HG02970 (cell line): ENCODE measurements around the gene SELENOV.

ENCODE experiments used
- ATAC-seq: cut with Tn5 transposase; IDR thresholded peaks from one replicate; pipeline ENCODE4 v1.9.1; 2021; ENCODE audit warnings: mild to moderate bottlenecking, moderate library complexity, moderate number of reproducible peaks; ENCODE audit not compliant: unreplicated experiment, low FRiP score

Gene SELENOV

DNA sequence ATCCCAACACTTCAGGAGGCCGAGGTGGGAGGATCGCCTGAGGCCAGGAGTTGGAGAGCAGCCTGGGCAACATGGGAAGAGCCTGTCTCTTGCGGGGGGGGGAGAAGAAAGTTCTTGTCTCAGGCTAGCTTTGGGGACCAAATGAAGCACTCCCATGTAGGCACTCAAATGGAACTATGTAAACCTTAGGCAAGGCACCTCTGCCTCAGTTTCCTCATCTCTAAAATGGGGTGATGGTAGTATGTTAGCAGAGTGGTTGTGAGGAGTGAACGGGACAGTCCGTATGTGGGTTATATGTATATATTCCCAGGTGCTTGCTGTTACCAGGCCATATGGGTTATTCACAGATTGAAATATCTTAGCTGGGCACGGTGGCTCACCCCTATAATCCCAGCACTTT, 22.7 kb upstream of the SELENOV start:
- ATAC-seq: no peak

GRCh38 chr19:39492788-39493187, 22.2 kb upstream of the SELENOV start:
- ATAC-seq: no peak

DNA sequence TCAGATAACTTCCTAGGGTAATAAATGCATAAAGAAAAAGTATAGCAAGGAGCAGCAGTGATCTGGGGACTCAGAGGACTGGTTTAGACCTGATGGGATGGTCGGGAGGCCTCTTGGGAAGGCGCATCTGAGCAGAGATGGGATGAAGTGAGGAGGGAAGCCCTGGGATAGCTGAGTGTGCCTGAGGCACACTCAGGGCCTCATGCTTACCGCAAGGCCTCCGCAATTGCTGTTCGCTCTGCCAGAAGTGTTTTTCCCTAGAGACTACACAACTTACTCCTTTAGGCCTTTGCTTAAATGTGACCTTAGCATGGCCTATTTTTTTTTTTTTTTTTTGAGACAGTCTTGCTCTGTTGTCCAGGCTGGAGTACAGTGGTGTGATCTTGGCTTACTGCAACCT, 20.3 kb upstream of the SELENOV start:
- no peak for ATAC-seq

DNA sequence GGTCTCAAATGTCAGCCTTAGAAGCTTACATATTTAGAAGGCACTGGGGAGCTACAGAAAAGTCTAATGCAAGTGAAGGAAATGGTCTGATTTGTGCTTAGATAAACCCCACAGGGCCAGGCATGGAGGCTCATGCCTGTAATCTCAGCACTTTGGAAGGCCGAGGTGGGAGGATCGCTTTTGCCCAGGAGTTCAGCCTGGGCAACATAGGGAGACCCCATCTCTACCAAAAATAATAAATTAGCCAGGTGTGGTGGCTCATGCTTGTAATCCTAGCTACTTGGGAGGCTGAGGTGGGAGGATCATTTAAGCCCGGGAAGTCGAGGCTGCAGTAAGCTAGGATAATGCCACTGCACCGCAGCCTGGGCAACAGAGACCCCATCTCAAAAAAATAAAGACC, 18.9 kb upstream of the SELENOV start:
- ATAC-seq: no peak

- no peak for ATAC-seq
Observed at GRCh38 chr19:39497701-39497995, 17.3 kb upstream of the SELENOV start.

- ATAC-seq: no peak
Observed at GRCh38 chr19:39497996-39498797, 16.7 kb upstream of the SELENOV start.

- no peak for ATAC-seq
Observed at GRCh38 chr19:39498798-39499642, 15.9 kb upstream of the SELENOV start, which contains the start of gene DLL3. Gene DLL3, plus strand, starts transcription at chr19:39498947. Its CDS starts 28 bp downstream, at chr19:39498975.

DNA sequence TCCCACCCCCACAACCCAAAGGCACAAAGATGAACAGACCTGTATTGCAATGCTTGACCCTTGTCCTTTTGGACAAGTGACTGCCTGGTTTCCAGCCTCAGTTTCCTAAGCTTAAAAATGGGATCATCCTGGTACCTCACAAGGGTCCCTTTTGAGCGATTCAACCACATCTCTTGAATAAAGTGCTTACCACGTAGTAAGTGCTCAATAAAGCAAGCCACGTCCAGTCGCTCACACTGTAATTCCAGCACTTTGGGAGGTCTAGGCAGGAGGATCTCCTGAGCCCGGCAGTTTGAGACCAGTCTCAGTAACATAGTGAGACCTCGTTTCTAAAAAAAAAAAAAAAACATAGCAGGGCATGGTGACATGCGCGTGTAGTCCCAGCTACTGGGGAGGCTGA, 15.0 kb upstream of the SELENOV start:
- no peak for ATAC-seq

DNA sequence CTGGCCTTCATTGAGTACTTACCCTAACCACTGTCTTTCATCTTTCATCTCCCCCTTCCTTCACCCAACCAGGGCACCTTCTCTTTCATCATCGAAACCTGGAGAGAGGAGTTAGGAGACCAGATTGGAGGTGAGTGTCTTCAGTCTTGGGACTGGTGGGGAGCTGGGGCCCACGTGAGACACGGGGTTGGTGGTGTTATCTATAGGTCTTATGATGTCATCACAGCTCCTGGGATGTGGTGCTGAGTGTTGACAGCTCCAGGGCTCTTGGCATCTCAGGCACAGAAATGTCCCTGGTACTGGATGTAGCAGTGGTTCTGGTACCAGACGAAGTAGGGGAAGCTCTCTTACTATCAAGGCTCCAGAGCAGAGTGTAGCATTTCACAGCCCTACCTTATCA, 14.4 kb upstream of the SELENOV start:
- no peak for ATAC-seq

DNA sequence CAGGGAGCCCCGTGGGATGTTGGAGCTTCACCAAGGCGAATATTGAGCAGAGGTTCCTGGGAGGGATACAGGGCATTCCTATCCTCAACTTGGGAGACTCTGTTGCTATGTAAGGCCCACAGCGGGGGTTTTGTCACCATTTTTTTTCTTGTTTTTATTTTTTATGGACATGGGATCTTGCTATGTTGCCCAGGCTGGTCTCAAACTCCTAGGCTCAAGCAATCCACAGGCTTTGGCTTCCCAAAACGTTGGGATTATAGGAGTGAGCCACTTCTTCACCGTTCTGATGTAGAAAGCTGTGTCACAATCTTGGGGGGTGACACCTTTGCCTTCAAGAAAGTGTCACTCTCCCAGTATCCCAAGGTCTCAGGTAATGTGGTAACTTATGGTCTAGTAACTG, 13.6 kb upstream of the SELENOV start:
- no peak for ATAC-seq

DNA sequence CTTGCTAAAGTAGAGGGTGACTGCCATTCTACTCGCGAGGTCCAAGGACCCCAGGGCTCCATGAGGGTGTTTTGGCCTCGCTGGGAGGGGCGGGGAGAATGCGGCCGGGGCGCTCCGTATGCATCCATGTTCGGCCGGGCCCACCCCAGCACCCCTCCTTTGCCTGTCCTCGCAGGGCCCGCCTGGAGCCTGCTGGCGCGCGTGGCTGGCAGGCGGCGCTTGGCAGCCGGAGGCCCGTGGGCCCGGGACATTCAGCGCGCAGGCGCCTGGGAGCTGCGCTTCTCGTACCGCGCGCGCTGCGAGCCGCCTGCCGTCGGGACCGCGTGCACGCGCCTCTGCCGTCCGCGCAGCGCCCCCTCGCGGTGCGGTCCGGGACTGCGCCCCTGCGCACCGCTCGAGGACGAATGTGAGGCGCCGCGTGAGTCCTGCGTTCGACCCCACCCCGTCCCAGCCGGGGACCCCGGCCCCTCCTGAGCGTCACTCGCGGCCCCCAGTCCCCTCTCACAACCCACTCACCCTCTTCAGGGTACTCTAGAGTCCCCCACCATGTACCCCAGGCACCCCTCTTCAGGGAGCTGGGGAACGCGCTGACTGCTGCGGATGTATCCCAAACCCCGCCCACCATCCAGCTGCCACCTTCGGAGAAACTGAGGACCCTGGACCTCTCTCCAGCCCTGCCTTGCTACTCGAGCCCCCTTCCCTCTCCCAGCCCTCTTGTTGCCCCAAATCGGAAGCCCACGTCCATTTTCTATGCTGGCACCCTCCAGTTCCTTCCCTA, 12.1 kb upstream of the SELENOV start:
- no peak for ATAC-seq

DNA sequence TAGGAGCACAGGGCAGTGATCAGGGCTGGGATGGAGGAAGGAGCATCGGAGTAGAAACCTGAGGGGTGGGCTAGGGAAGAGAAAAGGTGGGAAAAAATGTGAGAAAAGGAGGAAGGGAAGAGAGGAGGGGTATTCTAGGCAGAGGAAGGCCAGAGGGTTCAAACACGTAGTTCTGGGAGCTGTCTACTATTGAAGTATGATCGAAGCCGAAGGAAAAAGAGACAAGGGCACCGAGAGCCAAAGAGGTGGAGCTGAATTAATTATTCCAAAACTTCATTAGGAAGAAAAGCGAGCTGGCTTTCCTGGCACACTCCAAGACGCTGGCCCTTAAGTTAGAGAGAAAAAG, 8.4 kb upstream of the SELENOV start:
- no peak for ATAC-seq

DNA sequence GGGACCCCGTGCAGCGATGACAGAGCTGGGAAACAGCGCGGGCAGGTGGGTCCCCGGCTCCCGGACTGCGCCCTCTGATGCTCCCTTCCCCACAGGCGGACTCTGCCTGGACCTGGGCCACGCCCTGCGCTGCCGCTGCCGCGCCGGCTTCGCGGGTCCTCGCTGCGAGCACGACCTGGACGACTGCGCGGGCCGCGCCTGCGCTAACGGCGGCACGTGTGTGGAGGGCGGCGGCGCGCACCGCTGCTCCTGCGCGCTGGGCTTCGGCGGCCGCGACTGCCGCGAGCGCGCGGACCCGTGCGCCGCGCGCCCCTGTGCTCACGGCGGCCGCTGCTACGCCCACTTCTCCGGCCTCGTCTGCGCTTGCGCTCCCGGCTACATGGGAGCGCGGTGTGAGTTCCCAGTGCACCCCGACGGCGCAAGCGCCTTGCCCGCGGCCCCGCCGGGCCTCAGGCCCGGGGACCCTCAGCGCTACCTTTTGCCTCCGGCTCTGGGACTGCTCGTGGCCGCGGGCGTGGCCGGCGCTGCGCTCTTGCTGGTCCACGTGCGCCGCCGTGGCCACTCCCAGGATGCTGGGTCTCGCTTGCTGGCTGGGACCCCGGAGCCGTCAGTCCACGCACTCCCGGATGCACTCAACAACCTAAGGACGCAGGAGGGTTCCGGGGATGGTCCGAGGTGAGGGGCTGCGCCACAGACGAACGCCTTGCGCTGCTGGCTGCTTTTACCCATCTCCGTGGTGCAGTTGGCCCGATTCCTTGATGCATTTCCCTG, 7.8 kb upstream of the SELENOV start:
- no peak for ATAC-seq

DNA sequence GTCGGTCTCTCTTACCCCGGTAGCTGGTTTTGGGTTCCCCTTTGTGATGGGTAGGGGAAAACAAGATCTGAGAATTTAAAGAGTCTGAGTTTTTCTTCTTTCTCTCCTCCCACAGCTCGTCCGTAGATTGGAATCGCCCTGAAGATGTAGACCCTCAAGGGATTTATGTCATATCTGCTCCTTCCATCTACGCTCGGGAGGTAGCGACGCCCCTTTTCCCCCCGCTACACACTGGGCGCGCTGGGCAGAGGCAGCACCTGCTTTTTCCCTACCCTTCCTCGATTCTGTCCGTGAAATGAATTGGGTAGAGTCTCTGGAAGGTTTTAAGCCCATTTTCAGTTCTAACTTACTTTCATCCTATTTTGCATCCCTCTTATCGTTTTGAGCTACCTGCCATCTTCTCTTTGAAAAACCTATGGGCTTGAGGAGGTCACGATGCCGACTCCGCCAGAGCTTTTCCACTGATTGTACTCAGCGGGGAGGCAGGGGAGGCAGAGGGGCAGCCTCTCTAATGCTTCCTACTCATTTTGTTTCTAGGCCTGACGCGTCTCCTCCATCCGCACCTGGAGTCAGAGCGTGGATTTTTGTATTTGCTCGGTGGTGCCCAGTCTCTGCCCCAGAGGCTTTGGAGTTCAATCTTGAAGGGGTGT, 7.1 kb upstream of the SELENOV start:
- ATAC-seq: no peak

DNA sequence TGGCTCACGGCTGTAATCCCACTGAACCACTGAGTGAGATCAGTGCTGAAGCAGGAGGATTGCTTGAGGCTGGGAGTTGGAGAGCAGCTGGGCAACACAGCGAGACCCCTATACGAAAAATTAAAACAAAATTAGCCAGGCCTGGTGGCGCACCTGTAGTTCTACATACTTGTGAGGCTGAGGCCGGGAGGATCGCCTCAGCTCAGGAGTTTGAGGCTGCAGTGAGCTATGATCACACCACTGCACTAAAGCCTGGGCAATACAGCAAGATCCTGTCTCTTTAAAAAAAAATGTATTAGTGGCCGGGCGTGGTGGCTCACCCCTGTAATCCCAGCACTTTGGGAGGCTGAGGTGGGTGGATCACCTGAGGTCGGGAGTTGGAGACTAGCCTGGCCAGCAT, 6.3 kb upstream of the SELENOV start:
- no peak for ATAC-seq

- no peak for ATAC-seq
Observed at GRCh38 chr19:39509233-39509632, 5.7 kb upstream of the SELENOV start.

DNA sequence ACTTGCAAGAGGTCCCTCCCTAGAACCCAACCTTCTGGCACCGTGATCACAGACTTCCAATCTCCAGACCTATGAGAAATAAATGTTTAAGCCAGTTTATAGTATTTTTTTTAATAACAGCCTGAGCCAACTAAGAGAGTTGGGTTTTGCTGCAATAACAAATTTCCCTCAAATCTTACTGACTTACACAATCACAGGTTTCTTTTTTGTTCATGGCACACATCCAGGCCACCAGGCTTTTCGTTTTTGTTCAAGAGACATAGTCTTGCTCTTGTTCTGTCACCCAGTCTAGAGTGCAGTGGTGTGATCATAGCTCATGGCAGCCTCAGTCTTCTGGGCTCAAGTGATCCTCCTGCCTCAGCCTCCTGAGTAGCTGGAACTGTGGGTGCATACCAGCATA, 2.0 kb upstream of the SELENOV start:
- ATAC-seq: no peak

GRCh38 chr19:39515551-39516191, 732 bp downstream of the SELENOV start:
- no peak for ATAC-seq

- no peak for ATAC-seq
Observed at GRCh38 chr19:39516270-39516669, 1.3 kb downstream of the SELENOV start.

- ATAC-seq: no peak
Observed at GRCh38 chr19:39517432-39517831, 2.5 kb downstream of the SELENOV start.
